ENCODE measurements around the gene CACNA1I.

The CACNA1I gene

DNA sequence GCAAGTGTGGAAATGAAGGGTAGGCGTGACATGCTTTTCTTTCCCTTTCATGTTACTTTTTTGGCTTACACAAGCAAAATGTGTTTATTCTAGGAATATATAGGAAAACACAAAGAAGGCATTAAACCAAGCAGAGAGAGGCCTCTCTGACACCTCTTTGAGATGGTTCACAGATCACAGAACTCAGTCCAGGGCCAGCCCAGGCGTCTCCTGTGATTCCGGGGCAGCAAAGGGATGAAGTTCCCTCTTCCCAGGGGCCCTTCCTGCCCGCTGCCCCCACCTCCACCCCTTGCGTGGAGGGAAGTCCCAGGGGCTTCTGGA, 78.0 kb downstream of the CACNA1I start:
- no peak for DNase-seq (ENCODE audit: low read depth in 3 of 3)

DNA sequence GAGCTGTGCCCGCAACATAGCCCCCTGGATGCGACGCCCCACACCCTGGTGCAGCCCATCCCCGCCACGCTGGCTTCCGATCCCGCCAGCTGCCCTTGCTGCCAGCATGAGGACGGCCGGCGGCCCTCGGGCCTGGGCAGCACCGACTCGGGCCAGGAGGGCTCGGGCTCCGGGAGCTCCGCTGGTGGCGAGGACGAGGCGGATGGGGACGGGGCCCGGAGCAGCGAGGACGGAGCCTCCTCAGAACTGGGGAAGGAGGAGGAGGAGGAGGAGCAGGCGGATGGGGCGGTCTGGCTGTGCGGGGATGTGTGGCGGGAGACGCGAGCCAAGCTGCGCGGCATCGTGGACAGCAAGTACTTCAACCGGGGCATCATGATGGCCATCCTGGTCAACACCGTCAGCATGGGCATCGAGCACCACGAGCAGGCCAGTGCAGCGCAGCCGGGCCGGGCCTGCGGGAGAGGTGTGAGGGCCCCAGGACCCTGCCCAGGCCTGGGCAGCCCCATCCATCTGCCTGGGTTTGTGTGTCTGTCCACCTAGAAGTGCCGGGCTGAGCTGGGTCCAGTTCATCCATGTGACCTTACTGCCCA, 79.0 kb downstream of the CACNA1I start:
- DNase-seq (ENCODE audit: low read depth in 3 of 3): no peak

DNA sequence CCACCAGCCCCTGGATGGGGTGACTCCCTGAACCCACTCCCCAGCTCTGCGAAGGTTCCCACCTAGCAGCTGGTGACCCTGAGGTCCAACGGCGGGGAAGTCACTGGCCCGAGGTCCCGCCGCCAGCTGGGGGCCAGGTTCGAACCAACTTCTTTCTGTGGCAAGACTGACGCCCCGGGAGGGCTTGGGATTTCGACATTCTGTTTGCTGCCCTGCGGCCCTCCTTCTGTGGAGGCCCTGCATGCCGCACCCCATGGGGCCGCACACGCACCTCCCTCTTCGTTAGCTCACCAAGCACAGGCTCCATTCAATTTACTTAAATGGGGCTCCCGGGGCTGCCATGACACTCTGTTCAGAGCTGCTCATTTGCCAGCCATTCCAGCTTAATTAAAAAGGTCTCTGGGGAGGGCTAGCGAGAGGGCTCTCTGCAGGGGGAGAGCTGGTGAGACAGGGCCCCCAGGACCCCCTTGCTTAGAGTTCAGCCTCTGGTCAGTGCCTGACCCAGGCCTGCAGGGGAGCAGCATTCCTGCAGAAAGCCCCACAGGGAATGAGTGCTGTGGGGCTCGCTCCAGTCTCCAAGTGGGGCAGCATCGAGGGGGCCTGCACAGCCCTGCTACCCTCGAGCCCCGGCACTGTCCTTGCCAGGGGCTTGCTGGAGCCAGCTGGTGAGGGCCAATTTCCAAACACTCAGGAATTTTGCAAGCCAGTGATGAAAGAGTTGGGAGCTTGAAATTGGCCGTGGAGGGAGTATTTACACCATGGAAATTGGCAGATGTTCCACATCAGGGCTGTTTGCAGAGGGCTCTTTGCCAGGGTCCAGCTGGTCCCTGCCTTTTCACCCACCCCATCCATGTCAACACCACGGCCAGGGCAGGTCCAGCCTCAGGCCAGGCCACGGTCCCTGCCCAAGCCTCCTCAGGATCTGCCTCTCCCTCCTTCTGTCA, 80.8 kb downstream of the CACNA1I start:
- DNase-seq (ENCODE audit: low read depth in 3 of 3): no peak

DNA sequence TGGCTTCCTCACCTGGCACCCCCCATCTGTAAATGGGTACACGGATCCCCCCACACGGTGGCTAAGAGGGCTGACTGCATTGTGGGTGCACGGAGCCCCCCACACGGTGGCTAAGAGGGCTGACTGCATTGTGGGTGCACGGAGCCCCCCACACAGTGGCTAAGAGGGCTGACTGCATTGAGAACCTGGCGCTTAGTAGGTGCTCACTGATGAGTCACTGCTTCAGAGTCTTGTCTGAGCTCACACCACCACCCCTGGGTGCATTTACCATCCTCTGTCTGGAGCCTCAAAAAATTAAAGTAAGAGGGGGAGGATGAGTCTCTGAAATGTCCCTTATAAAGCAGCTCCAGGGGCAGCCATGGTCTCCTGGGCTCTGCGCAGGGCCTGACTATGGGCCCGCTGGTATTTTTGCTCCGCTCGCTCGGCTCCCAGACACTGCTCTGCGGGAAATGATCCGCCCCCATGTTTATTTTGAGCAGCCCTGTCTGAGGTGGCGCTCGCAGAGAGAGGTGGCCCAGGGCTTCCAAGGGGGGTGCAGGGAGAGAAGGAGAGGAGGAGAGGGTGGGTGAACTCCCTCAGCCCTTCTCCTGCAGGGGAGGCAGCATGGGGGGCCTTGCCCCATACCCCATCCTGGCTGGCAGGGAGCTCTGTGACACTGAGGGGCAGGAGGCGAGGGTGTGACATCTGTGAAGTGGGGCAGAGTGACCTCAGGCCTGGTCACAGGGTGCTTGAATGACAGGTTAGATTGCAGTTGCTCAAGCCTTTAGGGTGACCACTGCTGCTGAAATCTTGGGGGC, 82.6 kb downstream of the CACNA1I start:
- no peak for DNase-seq (ENCODE audit: low read depth in 3 of 3)

DNA sequence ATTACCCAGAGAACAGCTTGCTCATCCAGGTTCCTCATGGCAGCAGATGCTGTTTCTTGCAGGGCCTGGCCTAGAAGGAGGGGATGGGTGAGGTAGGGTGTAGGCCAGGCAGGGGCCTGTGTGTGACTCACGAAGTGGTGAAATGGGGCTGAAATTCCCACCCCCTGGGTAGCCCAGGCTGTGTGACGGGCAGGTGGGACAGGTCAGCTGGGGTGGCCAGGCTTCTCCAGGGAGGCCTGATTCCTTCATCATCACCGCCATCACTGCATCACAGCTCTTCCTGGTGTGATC, 83.2 kb downstream of the CACNA1I start:
- no peak for DNase-seq (ENCODE audit: low read depth in 3 of 3)

DNA sequence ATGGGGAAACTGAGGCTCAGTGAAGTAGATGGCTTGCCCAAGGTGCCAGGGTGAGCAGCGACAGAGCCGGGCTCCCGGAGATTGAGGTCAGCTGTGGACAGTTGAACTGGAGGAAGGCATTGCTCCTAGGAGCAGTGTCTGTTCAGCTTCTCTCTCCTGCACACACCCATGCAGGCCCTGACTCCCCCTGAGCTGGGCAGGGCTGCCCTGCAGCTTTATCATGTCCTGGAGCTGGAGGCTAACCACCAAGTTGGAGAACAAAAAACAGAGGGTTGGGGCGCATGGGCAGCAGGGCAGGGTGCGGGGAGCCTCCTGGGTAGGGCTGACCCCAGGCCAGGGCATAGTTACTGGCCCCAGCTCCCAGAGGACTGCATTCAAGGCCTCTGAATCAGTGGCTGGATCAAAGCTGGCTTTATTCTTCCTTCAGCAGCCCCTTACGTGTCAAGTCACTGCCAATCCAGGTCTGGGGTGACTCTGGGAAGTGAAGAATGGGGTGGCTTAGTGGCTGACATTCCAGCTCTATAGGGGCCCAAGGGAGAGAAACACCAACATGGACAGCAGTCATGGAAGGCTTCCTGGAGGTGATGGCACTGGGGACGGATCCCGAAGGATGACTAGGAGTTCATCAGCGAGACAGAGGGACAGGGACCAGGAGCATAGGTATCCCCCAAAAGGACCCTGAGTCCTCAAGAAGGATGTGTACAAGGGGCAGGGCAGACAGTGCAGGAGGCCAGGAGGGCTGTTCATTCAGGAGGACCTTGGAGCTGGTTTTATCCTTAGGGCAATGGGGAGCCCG, 83.8 kb downstream of the CACNA1I start:
- no peak for DNase-seq (ENCODE audit: low read depth in 3 of 3)

DNA sequence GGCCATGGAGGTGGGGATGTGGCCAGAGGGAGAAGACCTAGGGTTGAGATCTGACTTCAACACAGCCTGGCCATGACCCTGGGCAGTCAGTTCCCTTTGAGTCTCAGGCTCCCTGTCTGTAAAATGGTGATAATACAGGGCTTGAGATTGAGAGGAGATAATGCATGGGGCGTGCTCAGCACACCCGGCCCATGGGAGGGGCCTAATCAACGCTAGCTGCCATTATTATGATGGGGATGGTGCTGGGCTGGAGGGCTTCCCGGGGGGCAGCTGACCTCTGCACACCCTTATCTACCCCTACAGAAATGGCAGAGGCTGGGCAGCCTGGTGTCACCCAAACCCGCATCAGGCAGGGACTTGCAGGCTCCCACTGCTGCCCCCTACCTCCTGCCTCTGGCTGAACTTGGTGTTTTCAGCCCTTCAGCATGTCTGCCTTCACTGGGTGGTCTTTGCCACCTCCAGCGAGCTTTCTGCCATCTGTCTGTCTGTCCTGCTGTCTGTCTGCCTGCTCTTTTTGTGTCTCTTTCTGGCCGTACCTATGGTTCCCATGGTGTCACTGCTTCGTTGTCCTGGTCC, 84.5 kb downstream of the CACNA1I start:
- DNase-seq (ENCODE audit: low read depth in 3 of 3): no peak

DNA sequence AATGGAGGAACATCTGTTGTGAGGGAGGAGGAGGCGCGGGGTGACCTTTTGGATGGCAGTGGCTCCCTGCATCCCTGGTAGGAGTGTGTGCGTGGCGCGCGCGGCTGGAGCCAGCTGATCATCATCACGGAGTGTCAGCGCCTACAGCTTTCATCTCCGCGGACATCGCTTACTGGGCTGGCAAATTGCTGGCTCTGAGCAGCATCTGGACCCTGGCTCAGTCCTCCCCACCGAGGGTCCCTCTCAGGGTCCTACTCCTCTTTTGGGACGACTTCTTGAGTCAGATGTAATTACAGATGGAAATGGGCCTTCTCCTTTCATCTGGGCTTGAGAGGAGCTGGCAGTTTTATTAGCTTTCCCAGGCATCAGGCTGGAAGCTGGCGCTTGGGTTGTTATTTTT, 85.3 kb downstream of the CACNA1I start:
- no peak for DNase-seq (ENCODE audit: low read depth in 3 of 3)

DNA sequence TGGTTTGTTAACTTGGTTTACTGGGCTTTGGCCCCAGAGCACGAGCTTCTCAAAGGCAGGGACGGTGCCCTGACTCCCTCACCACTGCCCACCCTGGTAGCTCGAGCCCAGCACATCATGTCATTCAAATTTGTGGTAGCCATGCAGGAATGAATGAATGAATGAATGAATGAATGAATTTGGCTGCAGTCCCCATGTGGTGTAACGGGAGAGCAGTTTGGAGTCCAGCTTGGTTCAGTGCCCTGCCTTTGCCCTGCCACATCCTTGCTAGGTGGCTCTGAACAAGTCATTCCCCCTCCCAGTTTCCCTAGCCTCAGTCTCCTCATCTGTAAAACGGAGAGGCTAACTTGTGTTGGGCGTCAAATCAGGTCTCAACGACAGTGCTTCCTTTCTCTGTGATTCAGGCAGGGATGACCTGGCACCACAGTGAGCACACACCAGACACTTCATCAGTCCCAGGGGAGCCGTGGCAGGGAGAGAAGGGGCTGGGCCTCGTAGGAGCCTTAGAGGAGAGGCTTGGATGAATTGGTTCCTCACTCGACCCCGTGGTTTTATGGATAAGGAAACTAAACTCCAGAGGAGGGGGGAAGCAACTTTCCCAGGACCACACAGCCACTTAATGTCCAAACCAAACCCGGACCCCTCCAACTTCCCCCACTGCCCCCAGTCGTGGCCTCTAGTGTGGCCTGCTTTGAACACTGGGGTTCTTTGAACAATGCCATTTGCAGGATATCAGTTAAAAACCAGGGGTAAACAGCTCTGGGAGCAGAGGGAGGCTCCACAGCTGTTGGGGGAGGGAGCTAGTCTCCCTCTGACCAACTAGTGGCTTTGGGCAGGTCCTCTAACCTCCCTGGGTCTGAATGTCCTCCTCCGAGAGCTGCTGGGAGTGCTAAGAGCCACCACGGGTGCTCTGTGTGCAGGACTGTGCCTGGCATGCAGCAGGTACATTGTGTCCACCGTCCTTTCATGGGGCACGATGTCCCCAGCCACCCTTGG, 86.2 kb downstream of the CACNA1I start:
- DNase-seq (ENCODE audit: low read depth in 3 of 3): no peak

DNA sequence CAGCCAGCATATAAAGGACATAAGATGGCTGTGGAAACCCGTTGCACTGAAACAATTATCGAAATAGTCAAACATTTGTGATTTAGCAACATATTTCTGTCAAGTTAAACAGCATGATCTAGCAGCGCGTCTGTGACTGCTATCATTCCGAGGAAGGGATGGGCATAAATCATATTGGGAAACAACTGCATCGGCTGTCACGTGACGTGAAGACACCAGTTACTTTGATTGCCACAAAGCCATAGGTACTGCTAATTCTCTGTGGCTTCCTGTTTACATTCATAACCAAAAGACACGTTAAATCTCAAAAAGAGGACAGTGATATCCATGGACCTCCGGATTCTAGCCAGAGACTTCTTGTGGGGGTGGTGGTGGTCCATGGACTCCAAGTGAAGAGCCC, 87.8 kb downstream of the CACNA1I start:
- no peak for DNase-seq (ENCODE audit: low read depth in 3 of 3)

DNA sequence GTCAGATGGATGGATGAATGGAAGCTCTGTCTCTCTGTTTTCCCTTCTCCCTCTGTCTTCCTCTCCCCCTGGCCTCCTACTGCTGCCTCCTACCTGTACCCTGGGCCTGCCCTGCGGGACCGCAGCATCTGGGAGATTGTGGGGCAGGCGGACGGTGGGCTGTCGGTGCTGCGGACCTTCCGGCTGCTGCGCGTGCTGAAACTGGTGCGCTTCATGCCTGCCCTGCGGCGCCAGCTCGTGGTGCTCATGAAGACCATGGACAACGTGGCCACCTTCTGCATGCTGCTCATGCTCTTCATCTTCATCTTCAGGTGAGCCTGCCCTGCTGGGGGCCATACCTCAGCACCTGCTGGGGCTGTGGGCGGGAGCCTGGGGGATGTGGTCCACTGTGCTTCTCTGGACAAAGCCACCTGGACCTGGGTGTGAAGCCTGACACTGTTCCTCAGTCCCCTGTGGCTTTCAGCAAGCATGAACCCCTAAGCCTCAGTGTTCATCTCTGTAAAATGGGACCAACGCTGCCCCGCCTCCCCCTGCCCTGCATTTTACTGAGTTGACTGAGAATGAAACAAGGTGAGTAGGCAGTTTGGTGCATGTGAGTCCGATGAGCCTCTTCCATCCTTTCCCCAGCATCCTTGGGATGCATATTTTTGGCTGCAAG, 88.4 kb downstream of the CACNA1I start:
- no peak for DNase-seq (ENCODE audit: low read depth in 3 of 3)

DNA sequence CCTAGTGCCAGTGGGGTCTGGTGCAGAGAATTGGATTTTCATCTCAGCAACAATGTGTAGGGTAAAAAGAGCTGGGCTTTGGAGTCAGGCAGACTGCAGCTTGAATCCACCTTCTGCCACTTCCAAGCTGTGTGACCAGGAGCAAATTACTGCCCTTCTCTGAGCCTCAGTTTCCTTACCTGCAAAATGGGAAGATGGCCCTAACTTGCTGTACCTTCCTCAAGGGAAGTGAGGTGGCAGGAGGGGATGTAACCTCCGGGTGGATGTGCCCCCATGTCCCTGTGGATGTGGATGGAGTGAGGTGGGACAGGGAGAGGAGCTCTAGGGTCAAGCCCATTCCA, 90.9 kb downstream of the CACNA1I start:
- DNase-seq (ENCODE audit: low read depth in 3 of 3): no peak

DNA sequence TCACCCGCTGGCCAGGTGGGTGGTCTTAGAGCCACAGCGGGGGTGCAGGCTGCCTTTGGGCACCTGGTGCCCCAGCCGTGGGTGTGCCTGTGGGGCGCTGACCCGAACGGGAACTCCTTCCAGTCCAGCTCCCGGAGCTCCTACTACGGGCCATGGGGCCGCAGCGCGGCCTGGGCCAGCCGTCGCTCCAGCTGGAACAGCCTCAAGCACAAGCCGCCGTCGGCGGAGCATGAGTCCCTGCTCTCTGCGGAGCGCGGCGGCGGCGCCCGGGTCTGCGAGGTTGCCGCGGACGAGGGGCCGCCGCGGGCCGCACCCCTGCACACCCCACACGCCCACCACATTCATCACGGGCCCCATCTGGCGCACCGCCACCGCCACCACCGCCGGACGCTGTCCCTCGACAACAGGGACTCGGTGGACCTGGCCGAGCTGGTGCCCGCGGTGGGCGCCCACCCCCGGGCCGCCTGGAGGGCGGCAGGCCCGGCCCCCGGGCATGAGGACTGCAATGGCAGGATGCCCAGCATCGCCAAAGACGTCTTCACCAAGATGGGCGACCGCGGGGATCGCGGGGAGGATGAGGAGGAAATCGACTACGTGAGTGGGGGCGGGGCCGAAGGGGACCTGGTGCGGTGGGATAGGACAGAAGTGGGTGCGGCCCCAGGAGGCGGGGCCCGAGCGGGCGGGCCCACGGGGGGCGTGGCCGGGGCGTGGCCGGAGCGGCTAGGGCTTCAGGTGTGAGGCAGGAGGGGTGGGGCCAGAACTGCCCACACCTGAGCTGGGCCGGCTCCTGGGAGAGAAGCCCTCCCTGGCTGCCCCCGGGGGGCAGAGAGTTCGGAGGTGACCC, 91.5 kb downstream of the CACNA1I start:
- peak; percentile 54 to 81 (median 55) for DNase-seq (ENCODE audit: low read depth in 3 of 3)

DNA sequence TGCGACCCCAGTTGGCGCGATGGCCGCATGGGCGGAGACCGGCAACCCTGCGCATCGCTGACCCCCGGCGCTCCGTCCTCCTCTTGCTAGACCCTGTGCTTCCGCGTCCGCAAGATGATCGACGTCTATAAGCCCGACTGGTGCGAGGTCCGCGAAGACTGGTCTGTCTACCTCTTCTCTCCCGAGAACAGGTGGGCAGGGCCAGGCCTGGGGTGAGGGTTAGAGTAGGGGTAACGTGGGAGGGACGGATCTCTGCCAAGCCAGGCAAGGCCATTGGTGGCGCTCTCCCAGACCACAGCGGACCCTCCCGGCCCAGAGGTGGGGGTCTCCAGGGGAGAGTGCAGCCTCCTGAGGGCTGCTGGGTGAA, 92.1 kb downstream of the CACNA1I start:
- DNase-seq (ENCODE audit: low read depth in 3 of 3): no peak

DNA sequence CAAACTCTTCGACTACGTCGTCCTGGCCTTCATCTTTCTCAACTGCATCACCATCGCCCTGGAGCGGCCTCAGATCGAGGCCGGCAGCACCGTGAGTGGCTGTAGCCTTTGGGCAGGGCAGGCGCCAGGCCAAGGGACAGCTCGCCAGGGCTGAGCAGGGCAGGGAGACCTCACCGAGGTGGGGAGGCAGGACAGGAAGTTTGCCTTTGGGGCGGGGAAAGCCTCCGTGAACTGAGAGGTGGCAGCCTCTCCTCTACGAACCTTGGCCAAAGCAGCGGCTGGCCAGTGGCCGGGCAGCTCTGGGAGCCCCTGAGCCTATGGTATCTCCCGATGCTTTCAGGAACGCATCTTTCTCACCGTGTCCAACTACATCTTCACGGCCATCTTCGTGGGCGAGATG, 93.2 kb downstream of the CACNA1I start:
- no peak for DNase-seq (ENCODE audit: low read depth in 3 of 3)

DNA sequence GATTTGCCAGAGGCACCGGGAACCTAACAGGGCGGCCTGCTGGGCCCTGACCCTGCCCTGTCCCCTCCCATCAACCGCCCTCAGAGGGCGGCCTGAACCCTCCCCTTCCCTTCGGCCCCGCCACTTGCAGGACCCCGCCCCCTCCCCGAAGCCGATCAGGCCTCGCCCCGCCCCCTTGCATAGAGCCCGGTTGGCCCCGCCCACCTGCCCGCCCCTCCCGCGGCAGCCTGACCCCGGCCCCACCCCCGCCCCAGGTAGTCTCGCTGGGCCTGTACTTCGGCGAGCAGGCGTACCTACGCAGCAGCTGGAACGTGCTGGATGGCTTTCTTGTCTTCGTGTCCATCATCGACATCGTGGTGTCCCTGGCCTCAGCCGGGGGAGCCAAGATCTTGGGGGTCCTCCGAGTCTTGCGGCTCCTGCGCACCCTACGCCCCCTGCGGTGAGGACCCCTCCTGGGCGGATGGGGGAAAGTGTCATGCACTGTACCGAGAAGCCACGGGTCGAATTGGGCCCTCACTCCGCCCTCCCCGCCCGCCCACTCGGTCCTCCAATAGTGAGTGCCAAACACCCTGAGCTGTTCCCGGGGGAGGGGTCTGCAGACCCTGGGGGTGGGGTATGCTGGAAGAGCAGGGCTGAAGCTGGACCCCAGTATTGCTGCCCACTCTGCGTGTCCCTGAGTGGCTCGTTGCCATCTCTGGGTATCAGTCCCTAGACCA, 94.1 kb downstream of the CACNA1I start:
- DNase-seq (ENCODE audit: low read depth in 3 of 3): peak in 2 of 3 experiments; percentile 6 to 43

DNA sequence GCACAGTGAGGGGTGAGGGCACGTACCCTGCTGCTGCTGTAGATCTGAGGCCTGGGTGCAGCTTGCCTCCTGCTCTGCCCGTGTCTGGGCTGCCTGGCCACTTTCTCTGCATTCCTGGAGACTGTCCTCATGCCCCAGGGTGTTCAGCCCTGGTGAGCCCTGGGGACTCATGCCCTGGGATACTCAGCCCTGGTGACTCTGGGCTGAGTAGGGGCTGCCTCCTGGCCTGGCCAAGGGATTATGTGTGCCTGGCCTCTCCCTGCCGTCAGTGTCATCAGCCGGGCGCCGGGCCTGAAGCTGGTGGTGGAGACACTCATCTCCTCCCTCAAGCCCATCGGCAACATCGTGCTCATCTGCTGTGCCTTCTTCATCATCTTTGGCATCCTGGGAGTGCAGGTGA, 94.7 kb downstream of the CACNA1I start:
- DNase-seq (ENCODE audit: low read depth in 3 of 3): no peak

DNA sequence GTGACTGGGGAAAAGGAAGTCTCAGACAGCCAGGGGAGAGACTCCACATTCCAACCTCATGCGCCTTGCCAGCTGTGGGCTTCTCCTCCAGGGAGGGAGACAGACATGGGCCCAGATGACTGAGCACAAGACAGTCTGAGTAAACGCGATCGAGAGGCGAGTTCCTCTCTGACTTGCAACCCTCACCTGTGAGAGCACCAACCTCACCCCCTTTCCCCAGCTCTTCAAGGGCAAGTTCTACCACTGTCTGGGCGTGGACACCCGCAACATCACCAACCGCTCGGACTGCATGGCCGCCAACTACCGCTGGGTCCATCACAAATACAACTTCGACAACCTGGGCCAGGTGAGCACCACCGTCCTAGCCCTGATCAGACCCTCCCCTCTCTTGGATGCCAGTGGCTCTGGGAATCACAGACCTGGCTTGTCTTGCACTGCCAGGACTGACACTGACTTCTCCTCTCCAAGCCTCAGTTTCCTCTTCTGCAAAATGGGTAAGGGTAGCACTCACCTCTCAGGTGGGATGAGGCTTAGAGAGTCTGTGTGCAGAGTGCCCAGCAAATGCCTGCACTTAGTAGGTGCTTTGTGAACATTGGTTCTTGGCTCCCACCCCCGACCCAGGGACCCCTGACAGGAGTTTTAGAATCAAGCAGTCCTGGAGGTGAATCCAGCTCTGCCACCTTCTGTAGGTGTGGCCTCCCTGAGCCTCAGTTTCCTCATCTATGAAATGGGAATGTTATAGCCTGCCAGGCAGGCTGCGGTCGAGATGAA, 95.3 kb downstream of the CACNA1I start:
- DNase-seq (ENCODE audit: low read depth in 3 of 3): no peak

All from stimulated activated CD4-positive, alpha-beta T cell treated with anti-CD3 and anti-CD28 coated beads, TNF-alpha, amount 100 ng/mL, for 24 hours (primary cell).